NCI-H1105 treated with DMSO at 0.1 percent for 48 hours (cell line): ENCODE measurements around the gene RPL32.
"Not testable (repeated sequence)": the region's sequence is repeated elsewhere in the genome, so short reads cannot be mapped to it uniquely, and the experiment has no call there.

ENCODE experiments used
- DNase-seq: peaks from one replicate; lab custom pipeline; 2025; lab: John Stamatoyannopoulos, UW

The RPL32 gene

GRCh38 chr3:12868039-12869034 is 27.0 kb upstream of the RPL32 start:
- peak; percentile 25 for DNase-seq

GRCh38 chr3:12866836-12867235 is 25.5 kb upstream of the RPL32 start:
- no peak for DNase-seq

GRCh38 chr3:12865271-12865670 is 23.9 kb upstream of the RPL32 start:
- no peak for DNase-seq

- no peak for DNase-seq
Measured at GRCh38 chr3:12862387-12862786, 21.0 kb upstream of the RPL32 start.

DNA sequence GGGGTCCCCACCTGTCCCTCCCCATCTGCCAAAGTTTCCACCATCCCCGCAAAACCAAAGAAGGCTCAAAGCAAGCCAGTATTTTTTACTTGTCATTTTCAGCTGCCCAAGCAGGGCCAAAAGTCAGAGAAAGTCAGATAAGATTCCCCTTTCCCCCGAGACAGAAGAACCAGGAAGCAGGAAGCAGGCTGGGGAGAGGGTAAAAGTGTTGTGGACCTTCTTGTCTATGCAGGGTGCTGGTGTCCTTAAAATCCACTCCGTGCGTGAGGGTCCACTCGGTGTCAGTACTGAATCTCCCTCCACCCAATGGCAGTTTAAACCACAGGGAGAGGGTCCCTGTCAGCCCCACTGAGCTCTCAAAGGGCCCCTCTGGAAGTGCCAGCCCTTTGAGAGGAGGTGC is 20.2 kb upstream of the RPL32 start:
- DNase-seq, result no peak

GRCh38 chr3:12859840-12860239 is 18.5 kb upstream of the RPL32 start:
- DNase-seq, result no peak

DNA sequence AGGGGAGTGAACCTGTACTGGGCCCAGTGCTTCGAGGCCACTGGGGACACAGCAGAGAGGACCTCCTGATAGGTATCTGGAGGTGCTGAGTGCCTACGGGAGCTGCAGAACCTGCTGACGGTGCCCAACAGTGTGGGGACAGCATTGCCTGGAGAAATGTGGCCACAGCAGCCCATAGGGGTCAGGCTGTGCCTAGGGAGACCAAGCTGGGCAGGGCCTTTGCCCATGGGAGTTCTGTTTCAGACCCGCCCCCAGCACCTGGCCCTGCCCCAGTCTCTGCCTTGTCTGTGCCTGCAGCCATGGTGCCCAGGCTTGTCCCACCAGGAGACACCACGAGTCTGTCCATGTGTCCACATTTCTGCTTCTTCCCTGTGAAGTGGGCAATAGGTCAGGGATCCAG is 15.3 kb upstream of the RPL32 start:
- DNase-seq, result no peak

GRCh38 chr3:12854565-12854964 is 13.2 kb upstream of the RPL32 start:
- no peak for DNase-seq

GRCh38 chr3:12853847-12854246 is 12.5 kb upstream of the RPL32 start:
- DNase-seq, result not testable (repeated sequence)

DNA sequence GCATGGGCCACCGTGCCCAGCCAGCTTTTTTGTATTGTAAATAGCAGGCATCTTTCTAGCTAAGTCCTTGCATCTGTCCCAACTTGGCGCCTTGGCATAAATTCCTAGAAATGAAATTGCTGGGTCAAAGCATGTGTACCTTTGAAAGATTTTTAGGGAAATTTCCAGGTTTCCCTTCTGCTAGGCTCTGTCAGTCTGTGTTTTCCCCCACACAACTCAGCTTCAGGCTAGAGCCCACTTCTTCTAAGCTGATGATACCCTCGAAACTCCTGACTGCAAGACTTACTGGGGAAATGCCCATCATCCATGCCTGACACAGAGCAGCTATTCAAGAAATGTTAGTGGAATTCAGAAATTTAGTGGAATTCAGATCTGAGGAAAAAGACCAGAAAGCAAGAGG is 10.8 kb upstream of the RPL32 start:
- no peak for DNase-seq

GRCh38 chr3:12845811-12846210 is 4.4 kb upstream of the RPL32 start:
- no peak for DNase-seq

GRCh38 chr3:12842469-12842868 is 1.1 kb upstream of the RPL32 start:
- DNase-seq, result no peak

- no peak for DNase-seq
Measured at GRCh38 chr3:12841970-12842328, 584 bp upstream of the RPL32 start.

DNA sequence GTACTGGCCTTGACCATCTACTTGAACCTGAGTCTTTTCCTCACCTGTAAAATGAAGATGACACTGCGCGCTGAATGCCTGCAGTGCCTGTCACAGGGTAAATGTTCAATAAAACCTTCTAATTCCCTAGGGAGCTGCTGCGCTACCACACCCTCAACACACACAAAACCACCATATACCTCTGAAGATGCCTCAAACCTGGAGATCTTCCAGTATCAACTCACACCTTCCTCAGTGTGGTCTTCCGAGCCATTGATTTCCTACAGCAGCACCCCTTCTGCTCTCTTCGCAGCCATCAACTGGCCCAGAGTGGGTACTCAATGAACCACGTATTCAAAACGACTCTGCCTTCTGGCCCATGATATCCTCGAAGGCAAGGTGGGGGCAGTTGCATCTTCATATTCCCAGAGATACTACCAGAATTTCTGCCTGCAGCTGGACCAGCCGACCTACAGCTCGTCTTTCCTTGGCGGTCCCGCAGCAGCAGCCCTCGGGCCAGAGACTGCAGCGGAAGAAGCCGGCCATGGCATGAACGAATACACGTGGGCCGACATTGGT is 695 bp downstream of the RPL32 start:
- no peak for DNase-seq

GRCh38 chr3:12840148-12840547 is 1.2 kb downstream of the RPL32 start:
- DNase-seq, result not testable (repeated sequence)

- DNase-seq, result no peak
Measured at GRCh38 chr3:12839156-12839946, 2.0 kb downstream of the RPL32 start.

DNA sequence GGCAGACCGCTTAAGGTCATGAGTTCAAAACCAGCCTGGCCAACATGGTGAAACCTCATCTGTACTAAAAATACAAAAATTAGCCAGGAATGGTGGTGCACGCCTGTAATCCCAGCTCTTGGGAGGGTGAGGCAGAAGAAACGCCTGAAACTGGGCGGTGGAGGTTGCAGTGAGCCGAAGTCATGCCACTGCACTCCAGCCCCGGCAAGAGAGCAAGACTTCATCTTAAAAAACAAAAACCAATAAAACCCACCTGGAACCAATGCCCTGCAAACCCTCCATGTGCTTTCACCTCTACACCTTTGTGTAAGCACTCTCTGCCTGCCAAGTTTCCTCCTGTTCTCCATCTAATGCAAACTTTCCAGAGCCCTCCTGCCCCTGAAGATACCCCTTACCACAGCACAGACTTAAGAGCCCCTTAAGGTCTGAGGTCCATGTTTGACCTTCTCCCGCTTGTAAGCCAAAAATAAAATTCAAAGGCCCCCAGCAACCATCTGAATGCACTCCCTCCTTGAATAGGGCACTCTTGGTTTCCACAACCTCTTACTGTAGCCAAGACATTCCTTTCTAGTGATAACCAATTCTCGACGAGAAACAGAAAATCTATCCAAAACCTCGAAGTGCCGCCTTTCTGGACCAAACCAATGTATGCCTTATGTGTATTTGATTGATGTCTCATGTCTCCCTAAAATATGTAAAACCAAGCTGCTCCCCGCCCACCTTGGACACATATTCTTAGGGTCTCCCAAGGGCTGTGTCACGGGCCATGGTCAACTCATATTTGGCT is 3.0 kb downstream of the RPL32 start:
- no peak for DNase-seq

DNA sequence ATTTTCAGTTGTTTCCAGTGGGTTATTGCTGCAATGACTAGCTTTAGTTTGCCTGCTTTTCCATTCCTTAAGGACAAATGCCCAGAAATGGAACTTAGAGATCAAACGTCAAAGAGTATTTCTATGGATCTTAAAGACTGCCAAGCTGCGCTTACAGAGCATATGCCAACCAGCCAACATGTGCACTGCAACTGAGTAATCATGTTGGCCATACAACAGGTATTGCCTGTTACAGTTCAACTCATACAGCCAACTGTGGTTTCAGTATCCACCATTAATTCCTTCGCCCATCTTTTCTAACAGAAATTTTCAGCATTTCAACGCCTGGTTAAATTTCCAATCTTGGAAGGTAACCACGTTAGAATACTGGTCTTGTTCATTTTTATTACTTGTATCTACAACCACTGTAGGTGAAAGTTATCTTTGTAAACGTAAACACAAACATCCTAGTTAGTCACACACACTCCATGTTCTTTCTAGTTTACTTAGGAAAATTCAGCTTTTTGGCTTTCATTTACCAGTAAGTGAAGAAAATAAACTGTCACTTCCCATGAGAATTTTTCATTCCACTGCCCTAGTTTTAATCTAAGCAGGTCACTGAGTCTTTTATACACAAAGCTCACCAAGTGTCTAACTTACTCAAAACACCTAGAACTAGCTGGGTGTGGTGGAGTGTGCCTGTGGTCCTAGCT is 3.9 kb downstream of the RPL32 start:
- no peak for DNase-seq

- DNase-seq, result no peak
Measured at GRCh38 chr3:12835052-12835665, 6.2 kb downstream of the RPL32 start.

DNA sequence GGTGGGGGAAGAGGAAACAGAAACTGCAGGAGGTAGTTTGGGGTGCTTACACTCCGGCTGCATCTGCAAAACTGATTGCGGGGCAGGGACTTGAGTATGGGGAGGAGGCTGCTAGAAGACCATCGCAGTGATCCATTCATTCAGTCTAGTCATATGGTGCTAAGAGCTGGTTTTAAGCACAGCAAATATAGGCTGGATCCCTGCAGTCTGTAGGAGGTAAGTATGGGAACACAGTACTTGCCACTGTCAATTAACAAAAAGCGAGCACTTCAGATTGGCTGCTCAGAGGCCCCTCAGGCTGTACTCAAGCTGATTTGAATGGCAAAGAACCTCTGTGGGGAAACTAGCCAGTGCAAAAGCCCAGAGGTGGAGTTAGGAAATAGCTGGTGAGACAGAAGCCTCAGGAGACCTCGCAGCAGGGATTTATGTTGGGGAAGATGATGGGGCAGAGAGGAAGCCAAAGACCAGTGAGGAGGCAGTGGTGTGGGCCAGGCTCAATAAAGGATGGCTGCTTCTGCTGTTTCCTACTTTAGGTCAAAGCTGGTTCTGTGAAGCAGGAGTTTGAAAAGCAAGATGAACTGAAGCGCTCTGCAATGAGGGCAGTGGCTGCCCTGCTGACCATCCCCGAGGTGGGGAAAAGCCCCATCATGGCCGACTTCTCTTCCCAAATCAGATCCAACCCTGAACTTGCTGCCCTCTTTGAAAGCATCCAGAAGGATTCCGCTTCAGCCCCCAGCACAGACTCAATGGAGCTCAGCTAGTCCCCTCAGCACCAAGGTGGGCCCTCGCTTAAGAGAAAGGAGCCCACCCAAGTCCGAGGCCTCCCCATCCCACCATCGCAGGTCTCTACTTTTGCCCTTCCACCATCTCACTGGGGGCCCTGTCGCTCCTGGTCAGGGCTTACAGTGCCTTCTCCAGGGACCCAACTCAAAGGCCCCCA is 7.9 kb downstream of the RPL32 start:
- DNase-seq, result no peak
